HepG2 (cell line): ENCODE results near the gene TSPAN3. TPM values are rescaled to one million over a fixed set of nuclear protein-coding genes. Genes with fewer than 3 reads are reported as not detected.

Experiments
- ATAC-seq: fragments of 200-7000 bp; cut with Tn5 transposase; 3 replicates; pipeline ENCODE4 v1.9.1; 2020; ENCODE audit warnings: mild to moderate bottlenecking, moderate library complexity
- BruUV-seq: library from RNA; stranded (reverse); fragments of 400-500 nt; replicated peaks from 2 replicates; lab custom pipeline; 2021; lab: Mats Ljungman, UMichigan
- CTCF ChIA-PET: fragments of 300-600 bp; formaldehyde crosslinking; extraction: SDS; loops from one replicate; lab custom pipeline; 2021; ENCODE audit warnings: low total read pairs, inconsistent platforms, low intra/inter-chr PET ratio; lab: Yijun Ruan, JAX
- POLR2A ChIA-PET: fragments of 350-600 bp; sonication (Branson Sonifier 250); formaldehyde crosslinking; loops from one replicate; lab custom pipeline; 2020; ENCODE audit warnings: antibody characterized with exemption, inconsistent platforms; lab: Yijun Ruan, JAX
- DNase-seq: peaks from one replicate; pipeline ENCODE4 v3.0.0-alpha.2; 2015; ENCODE audit warnings: low spot score
- FAIRE-seq: peaks from 3 replicates; lab custom pipeline; 2011; peaks lifted over from hg19 to GRCh38; lab: Jason Lieb, UNC
- H2AFZ ChIP-seq: one replicate; pipeline ENCODE4 v1.6.1; 2011; ENCODE audit warnings: low read length, inconsistent platforms
- H3K27ac ChIP-seq: fragments of 300-600 bp; 3 replicates; pipeline ENCODE4 v1.8.0; 2011; ENCODE audit warnings: mixed run types, mild to moderate bottlenecking, mixed read lengths, low read length, inconsistent platforms; ENCODE audit not compliant: insufficient read depth; ENCODE audit errors: extremely low read length
- H3K27me3 ChIP-seq, 2 experiments: fragments of 200-600 bp in 1 of 2; 2 replicates in 1 of 2; 3 replicates in 1 of 2; pipeline versions ENCODE4 v1.6.0 to v1.8.0; 2011; ENCODE audit warnings: low read length in 2 of 2, mild to moderate bottlenecking in 2 of 2, moderate library complexity in 2 of 2, inconsistent platforms in 1 of 2; ENCODE audit not compliant: insufficient read depth in 2 of 2, control insufficient read depth in 1 of 2
- H3K36me3 ChIP-seq, 2 experiments: fragments of 200-600 bp in 1 of 2; replicated peaks in 1 of 2; 2 replicates in 1 of 2; 3 replicates in 1 of 2; pipeline versions ENCODE4 v1.5.1 to v1.8.0; 2011; ENCODE audit warnings: low read length in 2 of 2, inconsistent platforms in 1 of 2; ENCODE audit not compliant: insufficient read depth in 2 of 2, control insufficient read depth in 1 of 2
- H3K4me1 ChIP-seq: 2 replicates; pipeline ENCODE4 v1.5.1; 2012; ENCODE audit warnings: low read length, inconsistent platforms; ENCODE audit not compliant: insufficient read depth
- H3K4me2 ChIP-seq: 2 replicates; pipeline ENCODE4 v1.6.0; 2011; ENCODE audit warnings: low read depth, low read length, inconsistent platforms
- H3K4me3 ChIP-seq, 3 experiments: fragments of 200-600 bp in 1 of 3; sonication (generic), shearing (Covaris generic) in 1 of 3; replicated peaks in 1 of 3; 2 replicates each; pipeline ENCODE4 v1.5.1; 2011 to 2016; ENCODE audit warnings: low read length in 3 of 3, inconsistent platforms in 2 of 3, low read depth in 2 of 3, mild to moderate bottlenecking in 2 of 3, control low read depth in 1 of 3, mixed read lengths in 1 of 3; ENCODE audit not compliant: insufficient read depth in 1 of 3
- H3K79me2 ChIP-seq: one replicate; pipeline ENCODE4 v1.6.1; 2011; ENCODE audit warnings: low read length, inconsistent platforms; ENCODE audit not compliant: insufficient read depth
- H3K9ac ChIP-seq: 2 replicates; pipeline ENCODE4 v1.6.0; 2011; ENCODE audit warnings: mild to moderate bottlenecking, low read depth, low read length, inconsistent platforms; ENCODE audit not compliant: insufficient read depth
- H3K9me3 ChIP-seq: 2 replicates; pipeline ENCODE4 v1.5.1; 2012; ENCODE audit warnings: mild to moderate bottlenecking, low read length
- H4K20me1 ChIP-seq: 2 replicates; pipeline ENCODE4 v1.6.0; 2011; ENCODE audit warnings: inconsistent platforms, mild to moderate bottlenecking, low read length, moderate library complexity; ENCODE audit not compliant: insufficient read depth
- ISL2 ChIP-seq: sonication (generic); formaldehyde crosslinking; IDR thresholded peaks from 2 replicates; pipeline ENCODE4 v1.5.0; 2020; ENCODE audit warnings: missing genetic modification reagents
- MNT ChIP-seq: fragments of 450-650 bp; IDR thresholded peaks from 2 replicates; pipeline ENCODE4 v1.6.1; 2016
- ZNF280B ChIP-seq: sonication (generic); formaldehyde crosslinking; IDR thresholded peaks from 2 replicates; pipeline ENCODE4 v1.5.0; 2020; ENCODE audit warnings: missing genetic modification reagents, mild to moderate bottlenecking, borderline replicate concordance
- ZNF724P ChIP-seq: sonication (generic); formaldehyde crosslinking; IDR thresholded peaks from 2 replicates; pipeline ENCODE4 v1.8.0; 2022; ENCODE audit warnings: missing genetic modification reagents, borderline replicate concordance
- ZNF770 ChIP-seq: sonication (generic); formaldehyde crosslinking; IDR thresholded peaks from 2 replicates; pipeline ENCODE4 v1.5.0; 2020; ENCODE audit warnings: mild to moderate bottlenecking, missing genetic modification reagents
- WGBS: methylation state at CpG from one replicate; pipeline ENCODE4 v1.1.6; 2017; ENCODE audit warnings: low lambda C conversion rate; 5-methylcytosine and 5-hydroxymethylcytosine counted together
- in situ Hi-C: cut with HindIII; loops from 2 replicates; pipeline ENCODE4 v1.10.0; 2017; ENCODE audit warnings: low pct_unique_long_range_greater_than_20kb; ENCODE audit not compliant: extremely low pct_ligation_motif_present
- intact Hi-C: fragments of 100-400 bp; cut with micrococcal nuclease; formaldehyde crosslinking; loops from one replicate; pipeline ENCODE4 v1.10.0; 2022; ENCODE audit not compliant: unreplicated experiment
- polyA plus RNA-seq, 8 experiments: library from polyadenylated mRNA; depleted of rRNA in 3 of 8; stranded (reverse) in 7 of 8; unstranded in 1 of 8; fragments of >200 nt; fragmentation: Illumina TruSeq in 4 of 8; extraction: Trizol in 4 of 8; gene quantifications; 2 replicates each; pipeline versions ENCODE4 v1.2.1 to v1.2.3, GENCODE V29; 2011 to 2016; ENCODE audit warnings: low read depth in 4 of 8, missing spikeins in 1 of 8, mixed read lengths in 1 of 8; ENCODE audit not compliant: insufficient read depth in 1 of 8
- total RNA-seq, 5 experiments: library from RNA; depleted of rRNA; stranded (reverse); fragments of >200 nt; fragmentation: Illumina TruSeq; extraction: Trizol; gene quantifications; 2 replicates each; pipeline ENCODE4 v1.2.3, GENCODE V29; 2016; ENCODE audit warnings: low read depth in 1 of 5
- TF ChIP-seq, protein P1 (sequence below): sonication (generic); formaldehyde crosslinking; IDR thresholded peaks from 2 replicates; pipeline ENCODE4 v1.8.0; 2022; ENCODE audit warnings: missing genetic modification reagents, mild to moderate bottlenecking, moderate library complexity, borderline replicate concordance

The TSPAN3 gene
- total and polyA plus RNA-seq, 2 of the 13 experiments (the other 11 are each of a cell fraction or from before 2014, with no cell fraction given): 167 to 170 TPM

DNA sequence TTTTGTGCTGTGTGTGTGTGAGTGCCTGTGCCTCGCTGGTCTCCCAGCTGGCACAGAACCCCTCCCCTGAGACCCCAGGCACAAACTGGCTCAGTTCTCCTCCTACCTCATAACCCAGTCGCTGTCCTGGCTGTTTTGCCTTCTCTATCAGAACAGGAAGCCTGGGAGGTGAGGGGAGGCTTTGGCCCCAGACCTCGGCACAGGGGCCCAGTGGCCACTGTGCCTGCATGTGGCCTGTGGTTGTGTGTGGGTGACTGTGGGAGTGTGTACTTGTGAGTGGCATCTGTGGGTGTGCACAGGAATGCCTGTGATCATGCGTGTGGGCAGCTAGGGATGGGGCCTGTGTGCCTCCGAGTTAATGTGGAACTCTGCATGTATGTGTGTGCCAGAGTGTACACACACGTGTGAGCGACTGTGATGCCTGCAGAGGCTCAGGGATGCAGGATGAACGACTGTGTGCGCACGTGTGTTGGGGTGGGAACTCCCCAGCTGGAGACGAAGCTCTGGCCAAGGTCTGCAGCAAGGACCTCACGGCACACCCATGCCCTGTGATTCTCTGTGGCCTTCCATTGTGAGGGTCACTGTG is 43.7 kb downstream of the TSPAN3 start (continued):
- TF ChIP-seq, protein P1, sequence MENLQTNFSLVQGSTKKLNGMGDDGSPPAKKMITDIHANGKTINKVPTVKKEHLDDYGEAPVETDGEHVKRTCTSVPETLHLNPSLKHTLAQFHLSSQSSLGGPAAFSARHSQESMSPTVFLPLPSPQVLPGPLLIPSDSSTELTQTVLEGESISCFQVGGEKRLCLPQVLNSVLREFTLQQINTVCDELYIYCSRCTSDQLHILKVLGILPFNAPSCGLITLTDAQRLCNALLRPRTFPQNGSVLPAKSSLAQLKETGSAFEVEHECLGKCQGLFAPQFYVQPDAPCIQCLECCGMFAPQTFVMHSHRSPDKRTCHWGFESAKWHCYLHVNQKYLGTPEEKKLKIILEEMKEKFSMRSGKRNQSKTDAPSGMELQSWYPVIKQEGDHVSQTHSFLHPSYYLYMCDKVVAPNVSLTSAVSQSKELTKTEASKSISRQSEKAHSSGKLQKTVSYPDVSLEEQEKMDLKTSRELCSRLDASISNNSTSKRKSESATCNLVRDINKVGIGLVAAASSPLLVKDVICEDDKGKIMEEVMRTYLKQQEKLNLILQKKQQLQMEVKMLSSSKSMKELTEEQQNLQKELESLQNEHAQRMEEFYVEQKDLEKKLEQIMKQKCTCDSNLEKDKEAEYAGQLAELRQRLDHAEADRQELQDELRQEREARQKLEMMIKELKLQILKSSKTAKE (CRISPR knock-in tag): no peak
- TF ChIP-seq ZNF770 (no peak), ISL2 (CRISPR knock-in tag) (no peak), ZNF724P (CRISPR knock-in tag) (no peak)

DNA sequence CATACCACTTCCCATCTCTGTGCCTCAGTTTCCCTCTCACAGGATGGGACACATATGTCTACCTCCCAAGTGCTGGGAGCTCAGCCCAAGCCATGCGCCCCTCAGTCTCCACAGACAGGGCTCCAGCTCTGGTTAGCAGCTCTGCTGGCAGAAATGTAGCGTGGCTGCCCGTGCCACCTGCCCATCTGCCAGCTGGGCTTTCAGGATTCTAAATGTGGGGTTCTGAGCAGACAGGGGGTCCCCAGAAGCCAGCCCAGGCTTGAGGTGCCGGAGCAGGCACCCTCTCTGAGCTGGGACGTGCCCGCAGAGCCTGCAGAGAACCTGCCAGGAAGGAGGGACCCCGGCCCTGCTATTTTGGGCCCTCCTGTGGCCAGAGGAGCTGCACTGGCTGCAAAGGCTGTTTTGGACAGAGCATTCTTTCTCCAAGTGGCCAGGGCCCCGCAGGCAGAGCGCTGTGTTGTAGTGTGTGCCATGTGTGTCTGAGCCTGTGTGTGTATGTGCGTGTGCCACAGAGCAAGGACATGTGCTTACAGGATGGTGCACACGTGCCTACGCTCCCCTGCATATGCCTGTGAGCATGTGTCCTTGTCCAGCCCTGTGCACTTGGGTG is 44.3 kb downstream of the TSPAN3 start:
- BruUV-seq: no TSS peak
- ATAC-seq (no peak), DNase-seq (no peak), FAIRE-seq (no peak)
- H3K9me3 ChIP-seq: no peaks in the 10 kb centered on the region
- in situ Hi-C loops (no loop called here), intact Hi-C loops (no loop called here)
- ChIA-PET POLR2A (no interaction called here), CTCF (no interaction called here)
- H3K27me3 ChIP-seq: peaks cover 7 to 35% of the 10 kb centered on the region in 2 experiments; a peak in 4 of 5 replicates
- no peak overlapping the region for H3K9ac ChIP-seq
- H3K4me3 ChIP-seq: no peak overlapping the region
- no peak overlapping the region for H3K27ac ChIP-seq
- TF ChIP-seq MNT (peak; percentile 98), ZNF280B (CRISPR knock-in tag) (no peak)
- H4K20me1 ChIP-seq: no peaks in the 10 kb centered on the region
- H3K79me2 ChIP-seq: no peaks in the 10 kb centered on the region
- H2AFZ ChIP-seq: no peak overlapping the region
- peaks cover 27% of the 10 kb centered on the region for H3K4me1 ChIP-seq
- H3K36me3 ChIP-seq: no peaks in the 10 kb centered on the region
- no peak overlapping the region for H3K4me2 ChIP-seq
- WGBS: 0% methylated on average over 3 of the region's 12 CpGs
